Stimulated activated CD8-positive, alpha-beta memory T cell treated with anti-CD3 and anti-CD28 coated beads, Interleukin-2, amount 100 ng/mL, for 1 hour (primary cell): ENCODE data around the gene UBXN11.
"Not testable (repeated sequence)": the region's sequence is repeated elsewhere in the genome, so short reads cannot be mapped to it uniquely, and the experiment has no call there.

Experiments used
- DNase-seq, 2 donors: peaks; one replicate each; pipeline ENCODE4 v3.0.0-alpha.2; 2020; ENCODE audit warnings: low read depth in 2 of 2

UBXN11 gene

DNA sequence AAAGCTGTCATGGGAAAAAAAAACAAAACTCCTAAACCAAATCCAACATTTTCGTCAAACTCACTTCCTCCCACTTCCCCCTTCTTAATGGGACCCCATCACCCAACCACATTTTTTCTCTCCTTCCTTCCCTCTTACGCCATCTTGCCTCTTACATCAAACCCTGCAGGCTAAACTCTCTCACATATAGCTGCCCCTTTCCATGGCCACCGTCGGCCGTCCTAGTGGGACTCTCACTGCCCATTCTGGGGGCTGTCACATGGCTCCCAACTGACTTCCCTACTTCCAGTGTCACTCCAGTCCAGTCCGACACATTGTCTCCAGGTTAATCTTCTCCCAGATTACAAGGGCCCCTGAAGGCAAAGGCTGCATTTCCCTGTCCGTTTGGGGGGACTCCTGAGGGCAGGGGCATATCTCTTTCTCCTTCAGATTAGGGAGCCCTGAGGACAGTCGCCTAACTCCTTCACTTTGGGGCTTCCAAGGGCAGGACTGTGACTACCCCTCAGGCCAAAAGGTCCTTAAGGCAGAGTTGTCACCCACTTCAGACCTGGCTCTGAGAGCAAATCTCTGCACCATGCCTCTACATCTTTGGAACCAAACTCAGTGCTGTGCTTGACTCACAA is 658 bp downstream of the UBXN11 start:
- DNase-seq: no peak

DNA sequence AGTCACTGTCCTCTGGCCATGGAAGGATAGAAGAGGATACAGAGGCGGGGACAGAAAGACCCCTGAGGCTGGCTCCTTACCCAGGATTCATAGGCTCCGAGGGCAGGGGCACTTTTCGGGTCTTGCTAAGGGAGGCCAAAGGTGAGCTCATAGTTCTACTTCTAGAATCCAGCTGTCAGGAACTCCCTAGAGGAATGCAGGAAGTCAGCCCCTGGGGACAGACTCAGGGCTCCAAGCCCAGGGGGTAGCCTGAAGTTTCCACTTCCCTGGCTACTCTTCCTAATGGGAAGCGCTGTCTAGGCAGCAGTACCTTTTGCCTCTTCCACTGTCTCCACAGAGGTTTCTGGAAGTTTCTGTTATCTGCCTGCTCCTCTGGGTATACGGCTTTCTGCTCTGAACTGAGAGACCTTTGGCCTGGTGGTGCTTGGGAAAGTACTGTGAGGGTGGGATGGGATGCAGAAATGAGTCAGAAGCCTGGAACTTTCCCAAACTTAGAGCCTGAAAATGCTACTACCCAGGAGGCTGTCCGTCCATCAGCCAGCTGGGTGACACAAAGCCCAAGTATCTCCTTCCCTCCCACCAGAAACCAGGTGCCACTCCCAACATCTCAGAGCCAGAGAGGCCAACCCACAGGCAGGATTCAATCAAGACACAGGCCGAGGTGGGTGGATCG is 3.6 kb downstream of the UBXN11 start:
- DNase-seq: no peak

DNA sequence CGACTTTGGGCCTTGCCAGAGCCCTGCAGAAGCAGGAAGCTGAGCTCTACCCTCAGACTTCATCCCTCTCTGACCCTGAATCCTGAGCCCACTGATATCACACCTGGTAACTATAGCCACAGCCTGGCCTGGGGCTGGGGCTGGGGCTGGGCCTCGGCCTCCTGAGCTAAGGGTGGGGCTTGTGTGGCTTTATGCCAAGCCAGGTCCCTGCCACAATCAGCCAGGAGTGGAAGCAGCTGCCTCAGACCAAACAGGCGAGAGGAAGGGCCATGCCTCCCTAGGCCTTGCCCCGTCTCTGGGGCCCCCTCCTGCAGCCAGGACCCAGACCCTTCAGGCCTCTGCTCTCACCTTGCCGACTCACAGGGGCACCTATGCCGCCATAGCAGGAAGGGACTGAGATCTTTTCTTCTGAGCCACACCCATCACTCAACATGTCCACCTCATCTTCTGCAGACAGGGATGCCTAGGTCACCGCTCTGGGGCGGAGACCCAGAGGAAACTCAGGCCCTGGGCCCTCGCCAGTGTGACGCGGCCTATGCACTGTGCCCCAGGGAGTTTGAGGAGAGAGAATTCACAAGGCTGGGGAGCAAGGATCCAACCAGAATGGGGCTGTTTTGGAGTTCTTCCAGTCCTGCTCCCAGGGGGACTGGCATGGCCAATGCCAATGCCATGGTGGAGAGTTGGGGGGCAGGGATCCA is 5.7 kb downstream of the UBXN11 start:
- DNase-seq: no peak

DNA sequence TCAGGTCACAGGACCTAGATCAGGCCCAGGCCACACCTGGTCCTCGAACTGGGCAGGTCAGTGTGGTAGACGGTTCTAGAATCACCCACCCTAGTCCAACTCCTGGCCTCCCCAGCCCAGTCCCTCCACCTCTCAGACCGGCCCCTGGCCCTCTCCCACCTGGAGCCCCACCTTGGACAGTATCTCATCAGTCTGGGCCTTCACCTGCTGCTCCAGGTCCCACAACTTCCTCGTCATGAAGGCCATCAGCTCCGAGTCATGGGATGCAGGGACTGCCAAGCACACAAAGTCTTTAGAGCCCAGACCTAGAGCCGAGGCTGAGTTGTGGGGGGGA is 8.7 kb downstream of the UBXN11 start:
- no peak for DNase-seq

DNA sequence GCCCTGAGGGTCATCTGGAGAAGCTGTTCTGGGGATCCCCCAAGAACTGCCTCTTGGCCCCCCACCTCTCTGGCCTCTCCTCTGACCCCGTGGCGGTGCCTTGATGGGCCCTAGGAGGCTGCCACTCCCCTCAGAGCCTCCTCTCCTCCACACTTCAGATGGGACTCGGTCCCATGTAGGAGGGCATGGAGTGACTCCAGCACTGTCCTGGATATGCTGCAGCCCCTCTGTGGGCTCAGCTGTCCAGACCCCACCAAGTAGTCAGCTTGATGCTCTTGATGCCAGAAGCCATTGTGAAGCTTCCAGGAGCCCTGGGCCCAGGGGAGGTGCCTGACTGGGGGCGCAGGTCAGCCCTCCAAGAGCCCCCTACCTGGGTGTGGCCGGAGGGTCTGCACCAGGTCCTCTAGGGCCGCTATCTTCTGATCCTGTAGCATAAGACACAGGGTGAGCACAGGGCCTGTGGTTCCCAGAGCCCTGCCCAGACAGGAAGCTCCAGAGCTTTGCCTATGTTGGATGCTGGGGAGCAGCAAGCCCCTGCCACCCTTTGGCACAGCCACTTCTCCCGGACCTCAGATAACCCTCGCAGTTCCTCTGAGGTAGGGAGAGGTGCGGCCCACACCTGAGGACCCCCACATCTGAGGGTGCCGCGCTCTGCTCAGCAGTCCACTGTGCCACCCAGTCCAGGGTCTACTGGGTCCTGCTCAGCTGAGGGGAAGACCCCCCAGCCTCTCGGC is 9.2 kb downstream of the UBXN11 start:
- no peak for DNase-seq

DNA sequence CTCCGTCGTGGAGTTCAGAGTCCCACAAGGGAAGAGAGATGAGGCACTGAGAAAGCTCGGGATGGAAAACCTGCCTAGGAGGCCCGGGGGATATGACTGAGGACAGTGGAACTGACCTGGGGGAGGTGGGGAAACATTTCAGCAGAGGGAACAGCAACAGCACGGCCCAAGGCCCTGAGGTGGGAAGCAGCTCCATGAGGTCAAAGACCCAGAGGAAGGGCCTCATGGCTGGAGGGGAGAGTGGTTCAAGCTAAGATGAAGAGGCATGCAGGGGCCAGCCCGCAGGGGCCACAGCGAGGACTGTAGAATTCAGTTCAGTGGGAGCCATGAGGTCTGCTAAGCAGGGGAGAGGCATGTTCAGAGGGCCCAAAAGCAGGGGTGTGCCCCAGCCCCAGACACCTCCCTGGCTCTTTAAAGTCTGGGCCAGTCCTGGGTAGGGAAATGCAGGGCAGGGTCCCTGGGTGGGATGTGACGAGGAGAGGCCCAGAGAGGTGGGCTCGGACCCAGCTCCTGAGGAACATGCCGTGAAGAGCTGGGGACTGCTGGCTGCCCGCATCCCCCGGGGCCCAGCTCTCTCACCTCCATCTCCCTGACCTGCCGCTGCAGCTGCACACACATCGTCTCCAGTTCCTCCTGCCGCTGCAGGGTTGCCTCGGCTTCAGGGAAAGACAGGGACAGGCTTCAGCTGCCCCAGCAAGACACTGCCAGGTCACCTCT is 9.9 kb downstream of the UBXN11 start:
- DNase-seq: no peak

DNA sequence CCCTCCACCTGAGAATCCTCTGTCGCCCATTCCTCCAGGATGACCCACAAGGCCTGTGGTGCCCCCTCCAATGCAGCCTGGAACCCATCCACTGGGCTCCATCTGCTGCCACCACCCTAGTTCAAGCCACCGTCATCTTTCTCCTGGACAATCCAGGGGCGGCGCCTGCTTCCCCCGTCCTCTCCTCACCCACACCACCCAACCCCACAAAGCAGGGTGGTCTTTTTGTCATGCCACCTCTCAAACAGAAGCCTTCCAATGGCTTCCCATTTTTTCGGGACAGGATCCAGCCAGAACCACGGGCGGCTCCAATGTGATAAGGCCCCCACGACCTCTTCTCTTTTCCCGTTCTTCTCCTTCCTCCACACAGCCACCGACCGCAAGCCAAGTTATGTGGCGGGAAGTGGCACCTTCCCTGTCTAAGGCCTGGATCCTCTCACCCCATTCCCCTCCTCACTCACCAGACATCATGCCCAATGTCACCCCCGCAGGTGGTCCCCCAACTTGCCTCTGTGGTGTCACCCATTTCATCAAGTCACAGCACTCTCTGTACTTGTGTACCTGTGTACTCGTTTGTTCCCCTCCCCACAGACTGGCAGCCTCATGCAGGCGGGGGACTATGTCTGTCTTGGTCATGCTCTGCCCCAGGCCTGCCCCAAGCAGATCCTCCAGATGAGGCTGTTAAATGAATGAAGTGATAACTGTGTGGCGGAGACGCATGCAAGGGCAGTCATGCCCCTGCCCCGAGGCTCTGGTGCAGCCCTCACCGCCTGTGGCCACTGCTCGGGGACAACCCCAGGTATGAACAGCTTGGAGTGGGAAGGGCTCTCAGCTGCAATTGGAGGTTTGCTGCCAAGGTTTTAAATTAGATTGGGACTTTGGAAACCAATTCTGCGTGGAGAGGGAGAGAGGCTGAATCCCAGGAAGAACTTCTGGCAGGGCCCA is 11.0 kb downstream of the UBXN11 start:
- no peak for DNase-seq

DNA sequence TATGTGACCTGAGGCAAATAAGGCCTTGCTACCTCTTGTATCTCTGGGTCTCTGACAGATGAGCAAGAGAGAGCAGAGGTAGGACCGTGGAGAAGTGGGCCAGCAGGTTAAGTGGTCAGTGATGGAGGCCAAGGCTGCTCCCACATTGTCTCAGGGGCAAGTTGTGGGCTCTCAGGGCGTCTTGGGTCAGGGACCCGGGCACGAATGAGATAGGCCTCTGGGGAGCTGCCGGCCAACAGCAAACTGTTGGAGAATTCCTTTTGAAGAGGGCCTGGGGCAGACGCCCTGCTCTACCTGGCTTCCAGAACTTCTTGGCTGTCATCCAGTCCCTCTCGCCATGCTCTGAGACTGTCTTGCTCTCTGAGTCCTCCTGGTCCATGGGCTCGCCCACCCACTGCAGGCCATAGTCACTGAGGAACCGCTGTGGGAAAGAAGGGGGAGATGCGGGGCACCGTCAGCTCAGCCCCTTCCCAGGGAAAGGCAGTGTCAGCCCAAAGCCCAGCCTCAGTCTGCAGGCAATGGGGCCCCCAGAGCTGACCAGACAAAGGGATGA is 12.4 kb downstream of the UBXN11 start:
- DNase-seq: no peak

DNA sequence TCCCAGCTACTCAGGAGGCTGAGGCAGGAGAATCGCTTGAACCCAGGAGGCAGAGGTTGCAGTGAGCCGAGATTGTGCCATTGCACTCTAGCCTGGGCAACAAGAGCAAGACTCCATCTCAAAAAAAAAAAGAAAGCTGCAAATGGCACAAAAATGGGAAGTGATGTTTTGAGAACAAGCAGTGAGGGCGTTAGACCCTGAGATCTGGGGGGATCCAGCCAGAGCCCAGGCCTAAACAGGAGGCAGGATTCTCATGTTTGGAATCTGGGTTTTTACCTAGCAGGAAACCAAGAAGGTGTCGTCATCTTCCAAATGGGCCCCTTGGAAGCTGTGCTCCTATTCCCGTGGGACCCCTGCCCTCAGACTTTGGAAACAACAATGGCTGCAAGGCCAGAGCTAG is 13.7 kb downstream of the UBXN11 start:
- not testable (repeated sequence) for DNase-seq

DNA sequence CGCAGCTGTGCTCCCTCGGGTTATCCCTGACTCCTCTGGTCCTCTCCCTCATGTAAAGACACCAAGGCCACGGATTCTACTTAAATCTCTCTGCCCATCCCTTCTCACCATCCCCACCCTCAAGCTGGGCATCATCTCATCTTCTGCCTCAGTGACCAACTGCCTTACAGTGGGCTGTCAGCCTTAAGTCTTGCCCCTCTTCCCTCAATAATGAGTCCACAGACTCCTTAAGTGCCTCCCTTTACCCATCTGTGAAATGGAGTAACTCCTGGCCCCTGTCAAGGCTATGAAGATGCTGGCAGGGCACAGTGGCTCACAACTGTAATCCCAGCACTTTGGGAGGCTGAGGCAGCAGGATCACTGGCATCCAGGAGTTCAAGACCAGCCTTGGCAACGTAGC is 14.5 kb downstream of the UBXN11 start:
- DNase-seq: no peak

DNA sequence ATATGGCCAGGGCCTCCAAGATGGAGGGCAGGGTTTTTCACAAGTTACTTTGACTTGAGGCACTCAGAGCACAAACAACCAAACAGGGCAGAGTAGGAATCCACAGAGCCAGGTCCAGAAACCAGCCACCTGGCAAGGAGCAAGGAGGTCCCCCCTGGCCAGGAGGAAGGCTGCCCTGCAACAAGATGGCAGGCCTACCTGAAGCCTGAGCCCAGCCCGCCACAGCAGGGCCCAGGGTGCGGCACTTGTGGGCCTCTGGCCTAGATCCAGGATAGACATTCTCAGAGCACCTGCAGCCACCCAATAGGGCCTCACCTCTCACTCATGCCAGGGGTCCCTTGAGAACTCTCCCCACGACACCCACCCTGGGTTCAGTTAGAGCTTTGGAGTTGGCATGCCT is 15.0 kb downstream of the UBXN11 start:
- no peak for DNase-seq

DNA sequence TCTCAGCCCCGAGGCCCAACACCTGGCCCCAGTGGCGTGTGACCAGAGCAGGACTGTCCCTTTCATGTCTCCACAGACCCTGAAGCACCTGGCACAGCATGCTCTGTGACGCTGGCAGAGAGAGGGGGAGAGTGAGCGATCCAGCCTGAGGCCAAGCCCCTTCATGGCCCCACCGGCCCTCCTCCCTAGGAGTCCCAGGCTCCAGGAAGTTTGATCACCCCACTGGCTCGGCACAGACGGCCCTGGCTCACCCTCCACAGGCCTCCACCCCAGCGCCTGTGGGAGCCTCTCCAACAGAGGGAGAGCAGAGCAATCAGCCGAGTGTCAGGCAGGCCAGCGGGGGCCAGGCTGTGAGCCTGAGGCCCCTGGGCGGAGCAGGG is 15.6 kb downstream of the UBXN11 start:
- no peak for DNase-seq

DNA sequence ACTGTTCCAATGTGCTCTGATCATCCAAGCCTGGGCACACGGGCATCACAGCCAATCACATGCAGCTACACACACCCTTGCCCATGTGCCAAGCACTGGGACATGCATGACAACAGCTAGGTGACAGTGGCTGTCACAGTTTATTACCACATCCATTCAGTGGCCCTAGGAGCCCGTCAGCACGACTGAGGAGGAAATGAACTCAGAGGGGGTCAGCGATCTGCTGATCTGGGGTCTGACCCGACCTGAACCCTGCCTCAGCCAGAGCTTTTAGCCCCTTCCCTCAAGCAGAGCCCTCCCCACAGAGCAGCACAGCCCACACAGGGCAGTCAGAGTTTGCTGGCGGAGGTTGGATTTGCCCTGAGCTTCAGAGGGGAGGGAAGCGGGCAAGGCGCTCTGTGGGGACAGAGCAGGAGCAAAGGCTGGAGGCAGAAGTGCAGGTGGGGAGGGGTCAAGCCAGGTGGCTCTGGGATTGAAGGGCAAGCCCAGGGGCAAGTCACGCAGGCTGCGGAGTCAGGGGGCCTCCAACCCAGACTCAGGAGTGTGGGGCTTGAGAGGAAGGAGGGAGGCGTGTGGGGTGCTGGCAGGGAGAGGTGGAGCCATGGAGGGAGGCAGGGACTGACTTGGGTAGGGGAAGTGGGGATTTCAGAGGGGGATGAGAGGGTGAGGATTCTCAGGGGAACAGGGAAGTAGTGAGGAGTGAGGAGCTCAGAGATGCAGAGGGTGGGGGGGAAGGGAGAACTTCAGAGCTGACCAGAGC is 16.1 kb downstream of the UBXN11 start:
- DNase-seq: no peak

DNA sequence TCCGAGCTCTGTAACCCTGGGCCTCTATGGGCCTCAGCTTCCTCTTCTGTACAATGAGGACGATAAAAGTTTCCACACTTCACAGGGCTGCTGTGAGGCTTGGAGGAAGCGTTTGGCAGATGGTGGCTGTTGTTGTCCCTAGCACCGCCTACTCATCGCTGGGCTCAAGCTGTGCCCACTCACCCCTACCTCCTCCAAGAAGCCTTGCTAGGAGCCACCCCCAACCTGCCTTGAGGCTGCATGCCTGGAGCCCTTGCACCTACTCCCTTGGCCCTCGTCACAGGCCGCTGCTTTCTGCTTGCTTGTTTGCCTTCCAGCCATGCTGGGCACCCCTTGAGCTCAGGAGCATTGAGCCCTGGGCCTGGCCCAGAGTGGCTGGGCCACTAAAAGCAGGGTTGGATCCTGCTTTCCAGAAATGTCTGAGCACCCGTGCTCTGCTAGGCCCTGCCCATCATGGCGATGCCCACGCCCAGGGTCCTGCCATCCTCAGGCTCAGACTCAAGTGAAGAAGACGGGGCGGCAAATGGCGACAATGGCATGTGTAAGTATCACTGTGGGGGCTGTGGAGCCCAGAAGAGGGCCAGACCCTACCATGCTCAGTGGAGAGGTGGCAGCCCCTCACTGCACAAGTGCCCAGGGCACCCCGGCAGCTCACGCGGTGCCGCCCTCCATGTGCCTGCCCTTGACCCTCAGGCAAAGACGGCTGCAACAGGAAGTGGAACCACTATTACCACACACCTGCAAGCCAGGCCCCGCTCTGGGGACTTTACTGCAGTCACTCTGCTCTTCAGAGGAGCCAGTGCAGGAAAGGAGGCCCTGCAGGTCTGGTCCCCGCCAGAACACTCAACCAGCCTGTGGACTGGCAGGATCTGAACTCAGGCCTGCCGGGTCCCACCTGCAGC is 17.0 kb downstream of the UBXN11 start:
- no peak for DNase-seq

DNA sequence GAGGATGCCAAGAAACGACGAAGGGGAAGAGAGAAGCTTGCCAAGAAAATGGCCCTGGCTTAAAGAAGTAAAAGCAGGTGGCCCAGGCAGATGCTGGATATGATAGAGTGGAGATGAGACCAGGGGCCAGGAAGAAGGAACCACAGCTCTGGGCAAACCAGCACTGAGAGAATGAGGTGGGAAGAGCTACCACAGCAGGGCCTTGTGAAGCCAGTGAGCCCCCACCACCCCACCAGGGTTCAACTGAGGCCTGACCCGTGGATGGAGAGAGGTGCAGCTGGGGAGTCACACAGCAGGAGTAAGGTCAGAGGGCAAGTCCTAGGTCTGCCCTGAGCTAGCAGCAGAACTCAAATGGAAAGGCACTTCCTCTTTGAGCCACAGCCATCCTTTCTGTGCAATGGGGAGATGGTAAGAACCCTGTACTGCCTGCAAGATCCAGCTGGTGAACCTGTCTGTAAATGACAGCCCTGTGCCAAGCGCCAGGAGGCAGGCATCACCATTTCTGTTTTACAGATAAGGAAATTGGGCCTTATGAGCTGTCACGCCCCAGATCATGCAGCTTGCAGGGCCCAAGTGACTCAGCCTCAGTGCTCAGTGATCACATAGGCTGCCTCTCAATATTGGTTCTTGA is 18.0 kb downstream of the UBXN11 start:
- no peak for DNase-seq

DNA sequence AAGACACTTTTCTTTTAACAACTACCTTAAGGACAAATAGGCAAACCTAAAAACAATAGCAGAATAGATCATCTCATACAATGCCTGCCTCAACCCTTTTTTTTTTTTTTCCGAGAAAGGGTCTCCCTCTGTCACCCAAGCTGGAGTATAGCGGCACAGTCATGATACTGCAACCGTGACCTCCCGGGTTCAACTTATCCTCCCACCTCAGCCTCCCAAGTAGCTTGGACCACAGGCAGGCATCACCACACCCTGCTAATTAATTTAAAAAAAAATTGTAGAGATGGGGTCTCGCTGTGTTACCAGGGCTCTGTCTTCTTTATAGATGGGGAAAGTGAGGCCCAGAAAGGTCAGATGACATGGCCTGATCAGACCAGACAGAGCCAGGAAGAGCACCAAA is 18.6 kb downstream of the UBXN11 start:
- no peak for DNase-seq

DNA sequence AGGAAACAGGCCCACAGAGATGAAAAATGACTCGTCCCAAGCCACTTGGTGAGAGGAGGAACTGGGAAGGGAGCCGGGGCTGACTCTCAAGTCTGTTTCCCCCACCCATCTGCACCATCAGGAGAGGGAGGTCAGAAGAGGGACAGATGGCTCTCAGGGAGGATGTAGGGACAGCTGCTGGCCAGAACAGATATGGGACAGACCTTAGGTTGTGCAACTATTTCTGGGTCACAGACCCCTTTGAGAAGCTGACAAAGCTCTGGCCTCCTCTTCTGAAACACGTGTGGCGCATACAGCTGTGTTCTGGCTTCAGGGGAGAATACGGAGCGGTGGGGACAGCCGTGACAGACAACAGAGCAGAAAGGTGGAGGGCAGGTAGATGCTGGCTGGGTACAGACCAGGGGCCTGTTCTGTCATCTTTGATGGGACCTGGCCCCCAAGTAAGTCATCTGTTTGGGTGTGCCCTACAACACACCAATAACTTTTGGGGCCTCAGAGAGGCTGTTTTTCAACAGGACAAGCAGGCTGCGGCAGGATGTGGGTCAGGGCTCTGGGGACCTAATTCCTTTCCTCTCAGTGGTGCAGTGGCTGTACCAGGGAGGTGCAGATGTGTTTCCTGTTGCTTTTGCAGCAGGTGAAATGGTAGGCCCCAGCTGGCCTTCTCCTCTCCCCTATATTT is 19.3 kb downstream of the UBXN11 start:
- DNase-seq: no peak

DNA sequence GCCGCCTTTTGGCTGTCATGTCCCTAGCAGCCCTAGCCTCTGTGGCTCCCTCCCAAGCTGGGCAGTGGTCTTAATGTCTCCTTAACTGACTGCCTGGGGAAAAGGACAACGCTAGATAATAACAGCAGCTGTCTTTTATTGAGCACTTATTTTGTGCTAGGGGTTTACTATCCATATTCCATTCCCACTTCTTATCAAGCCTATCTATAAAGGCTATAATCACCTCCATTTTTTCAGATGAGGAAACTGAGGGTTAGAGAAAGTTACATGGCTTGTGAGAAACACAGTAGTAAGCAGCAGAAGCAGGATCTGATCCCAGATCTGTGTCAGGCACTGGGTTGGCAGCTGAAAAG is 20.4 kb downstream of the UBXN11 start:
- DNase-seq: no peak
